UCSD-AML1 (cell line): ENCODE data around the gene TANGO6.

Experiments
- DNase-seq: peaks from one replicate; lab custom pipeline; 2025; ENCODE audit not compliant: unreplicated experiment; lab: John Stamatoyannopoulos, UW

Gene TANGO6

DNA sequence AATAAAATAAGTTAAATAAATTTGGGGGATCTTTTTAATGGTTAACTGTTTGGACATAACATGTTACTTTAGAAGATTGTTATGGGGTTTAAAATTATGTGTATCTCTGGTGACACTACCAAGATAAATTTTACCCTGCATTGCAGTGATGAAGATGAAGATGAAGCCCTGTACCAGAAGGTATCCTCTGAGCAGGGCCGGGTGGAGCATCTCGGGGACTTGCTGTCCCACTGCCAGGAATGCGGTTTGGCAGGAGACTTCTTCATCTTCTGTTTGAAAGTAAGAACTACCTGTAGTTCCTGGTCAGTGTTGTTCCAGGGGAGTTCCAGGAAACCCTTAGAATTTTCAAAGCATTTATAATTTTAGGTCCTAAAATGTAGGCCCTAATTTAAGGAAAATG is 64.0 kb downstream of the TANGO6 start:
- DNase-seq: no peak

GRCh38 chr16:68907781-68908181 is 64.5 kb downstream of the TANGO6 start:
- no peak for DNase-seq

GRCh38 chr16:68909099-68909733 is 65.9 kb downstream of the TANGO6 start:
- DNase-seq: no peak

DNA sequence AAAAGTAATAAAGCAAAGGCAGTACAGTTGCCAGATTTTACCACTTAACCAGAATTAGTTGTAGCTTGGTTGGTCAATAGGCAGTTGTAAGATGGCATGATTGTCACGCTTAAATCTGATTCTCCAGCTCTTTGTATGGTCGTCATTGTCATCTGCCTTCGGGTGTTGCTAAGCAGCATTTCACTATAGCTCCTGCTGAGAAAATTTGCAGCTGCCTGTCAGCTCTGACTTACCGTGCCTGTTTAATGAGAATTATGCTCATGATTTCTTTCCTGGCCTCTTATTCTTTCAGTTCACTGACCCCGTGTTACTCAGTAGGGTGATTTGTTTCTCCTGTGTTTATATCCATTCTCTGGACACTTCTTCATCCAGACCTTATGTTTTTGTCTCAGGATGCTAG is 66.7 kb downstream of the TANGO6 start:
- no peak for DNase-seq

GRCh38 chr16:68915589-68915988 is 72.3 kb downstream of the TANGO6 start:
- DNase-seq: no peak

- DNase-seq: no peak
Measured at GRCh38 chr16:68917541-68917940, 74.2 kb downstream of the TANGO6 start.

DNA sequence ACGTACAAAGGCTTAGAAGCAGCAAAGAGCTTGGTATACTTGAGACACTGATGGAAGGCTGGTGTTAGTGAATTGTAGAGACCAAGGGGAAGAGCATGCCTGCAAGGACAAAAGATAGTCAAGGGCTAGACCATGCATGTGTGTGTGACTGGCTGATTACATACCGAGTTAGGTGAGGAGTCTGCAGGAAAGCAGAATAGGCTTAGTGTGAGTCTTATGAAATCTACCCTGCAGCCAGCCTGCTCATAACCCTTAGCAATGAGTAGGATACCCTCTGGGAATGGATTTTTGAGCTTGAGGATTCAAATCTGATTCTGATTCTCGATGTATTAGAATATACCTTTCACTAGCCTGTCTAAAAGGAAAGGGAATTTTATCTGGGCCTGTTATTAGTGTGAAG is 77.0 kb downstream of the TANGO6 start:
- DNase-seq: no peak

DNA sequence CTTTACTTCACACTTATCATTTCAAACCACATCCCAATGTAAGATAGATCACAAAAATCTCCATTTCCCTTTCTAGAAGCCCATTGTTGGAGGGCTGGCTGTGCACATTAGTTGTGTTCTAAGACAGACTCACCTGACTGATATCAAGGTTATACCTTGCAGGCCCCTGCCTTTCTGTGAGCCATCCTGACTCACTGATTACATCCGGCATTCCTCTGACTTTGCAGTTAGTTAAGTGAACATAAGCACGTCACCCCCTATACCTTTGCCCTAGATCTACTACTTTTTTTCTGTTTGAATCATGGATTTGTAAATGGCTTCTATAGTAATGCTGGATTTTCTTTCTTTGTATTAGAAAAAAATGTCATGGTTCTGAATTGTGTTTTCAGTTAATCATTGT is 78.3 kb downstream of the TANGO6 start:
- no peak for DNase-seq

- no peak for DNase-seq
Measured at GRCh38 chr16:68923116-68923515, 79.8 kb downstream of the TANGO6 start.

GRCh38 chr16:68927018-68927417 is 83.7 kb downstream of the TANGO6 start:
- DNase-seq: no peak

GRCh38 chr16:68931196-68931595 is 87.9 kb downstream of the TANGO6 start:
- no peak for DNase-seq

DNA sequence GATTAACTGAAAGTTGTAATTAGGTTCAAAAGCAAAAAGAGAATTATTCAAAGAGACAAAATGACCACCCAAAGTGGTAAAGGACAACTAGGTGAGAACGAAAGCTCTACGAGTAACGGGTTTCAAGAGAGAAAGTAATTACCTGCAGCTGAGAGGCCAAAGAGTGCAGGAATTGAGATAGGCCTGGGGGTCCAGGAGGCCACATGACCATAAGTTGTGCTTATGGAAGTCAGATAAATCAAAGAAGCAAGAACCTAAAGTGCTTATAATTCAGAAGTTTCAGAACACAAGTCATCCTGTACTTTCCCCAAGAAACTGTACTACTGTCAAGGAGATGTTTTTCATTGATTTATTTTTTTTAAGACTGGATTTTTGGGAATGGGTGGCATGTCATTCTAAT is 91.1 kb downstream of the TANGO6 start:
- no peak for DNase-seq

GRCh38 chr16:68935008-68935407 is 91.7 kb downstream of the TANGO6 start:
- DNase-seq: peak; percentile 14

DNA sequence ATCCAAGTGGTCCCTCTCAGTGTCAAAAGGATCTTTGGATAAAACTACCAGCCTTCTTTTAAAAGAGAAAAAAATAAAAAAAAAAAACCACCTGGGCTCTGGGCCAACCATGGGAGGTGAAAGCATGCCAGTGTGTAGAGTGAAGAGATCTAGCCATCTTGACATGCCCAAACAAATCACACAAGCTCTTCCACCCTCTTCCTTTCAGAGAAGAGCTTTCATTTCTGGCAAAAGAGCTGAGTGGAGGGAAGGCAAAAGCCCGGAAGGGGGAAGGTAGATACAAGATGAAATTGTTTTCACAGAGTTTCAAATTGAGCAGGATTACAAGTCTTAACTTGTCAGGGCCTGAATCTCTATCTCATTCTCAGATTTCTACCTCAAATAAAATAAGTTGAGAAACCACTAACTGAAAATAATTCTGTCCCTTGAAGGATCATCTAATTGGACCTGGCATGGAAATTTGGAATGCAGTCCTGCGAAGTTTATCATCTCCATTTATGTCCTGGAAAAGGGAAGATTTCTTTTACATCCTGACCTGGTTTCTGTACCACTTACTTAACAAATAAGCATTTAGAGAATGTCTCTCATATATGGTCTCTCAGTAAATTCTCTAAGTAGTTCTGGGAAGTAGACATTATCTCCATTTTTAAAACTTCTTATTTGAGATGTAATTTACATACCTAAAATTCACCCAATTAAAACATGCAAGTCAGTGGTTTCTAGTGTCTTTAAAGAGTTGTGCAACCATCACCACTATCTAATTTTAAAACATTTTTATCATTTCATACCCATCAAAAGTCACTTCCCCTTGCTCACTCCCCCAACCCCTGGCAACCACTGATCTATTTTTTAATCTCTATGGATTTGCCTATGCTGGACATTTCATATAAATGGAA is 93.7 kb downstream of the TANGO6 start:
- DNase-seq: no peak

GRCh38 chr16:68939692-68940320 is 96.5 kb downstream of the TANGO6 start:
- DNase-seq: no peak

DNA sequence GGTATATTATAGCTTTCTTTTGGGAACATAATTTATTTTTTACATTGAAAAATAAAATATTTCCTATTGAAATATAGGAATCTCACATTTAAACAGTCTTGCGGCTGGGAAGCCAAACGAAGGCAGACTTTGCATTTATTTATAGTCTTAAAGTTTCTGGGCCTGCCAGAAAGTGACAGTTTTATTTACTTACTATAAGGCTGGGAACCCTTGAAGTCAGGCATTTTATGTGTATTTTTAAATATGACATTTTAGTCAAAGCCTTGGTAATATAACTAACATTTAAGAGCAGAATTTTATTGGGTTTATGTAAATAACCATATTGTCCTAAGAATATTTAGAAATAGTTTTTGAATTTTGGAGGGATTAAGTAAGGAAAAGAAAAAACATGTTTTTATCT is 97.5 kb downstream of the TANGO6 start:
- no peak for DNase-seq

GRCh38 chr16:68943961-68944360 is 100.6 kb downstream of the TANGO6 start:
- no peak for DNase-seq

- DNase-seq: no peak
Measured at GRCh38 chr16:68948230-68948910, 105.0 kb downstream of the TANGO6 start.

GRCh38 chr16:68951991-68952877 is 108.9 kb downstream of the TANGO6 start:
- no peak for DNase-seq

- no peak for DNase-seq
Measured at GRCh38 chr16:68954911-68955635, 111.7 kb downstream of the TANGO6 start.
